Glutamatergic neuron (in vitro differentiated cells): ENCODE data around the gene RHOC. TPM values are rescaled to one million over a fixed set of nuclear protein-coding genes. Genes with fewer than 3 reads are reported as not detected.

Source experiments
- DNase-seq: peaks from one replicate; pipeline ENCODE4 v3.0.0; 2022
- H3K27ac Mint-ChIP-seq: one replicate; pipeline ENCODE4 v1.8.0; 2020; ENCODE audit warnings: mild to moderate bottlenecking, mixed read lengths, inconsistent platforms; ENCODE audit not compliant: unreplicated experiment
- H3K27me3 Mint-ChIP-seq: one replicate; pipeline ENCODE4 v1.8.0; 2020; ENCODE audit warnings: mild to moderate bottlenecking, moderate library complexity, mixed read lengths, inconsistent platforms; ENCODE audit not compliant: unreplicated experiment
- H3K36me3 Mint-ChIP-seq: one replicate; pipeline ENCODE4 v1.8.0; 2020; ENCODE audit warnings: mild to moderate bottlenecking, mixed read lengths, inconsistent platforms; ENCODE audit not compliant: unreplicated experiment
- H3K4me1 Mint-ChIP-seq: one replicate; pipeline ENCODE4 v1.8.0; 2020; ENCODE audit warnings: mild to moderate bottlenecking, low read depth, mixed read lengths, inconsistent platforms; ENCODE audit not compliant: unreplicated experiment
- H3K4me3 Mint-ChIP-seq: one replicate; pipeline ENCODE4 v1.8.0; 2020; ENCODE audit warnings: mild to moderate bottlenecking, mixed read lengths, inconsistent platforms; ENCODE audit not compliant: unreplicated experiment
- H3K9me3 Mint-ChIP-seq: one replicate; pipeline ENCODE4 v1.8.0; 2020; ENCODE audit warnings: mild to moderate bottlenecking, moderate library complexity, mixed read lengths, inconsistent platforms; ENCODE audit not compliant: unreplicated experiment
- total RNA-seq: library from RNA; stranded (reverse); fragmentation: NEBNext Ultra II Directional; extraction: Animal tissue kit (Norgen Biotek cat#: 25700); gene quantifications from one replicate; pipeline ENCODE4 v1.2.1, GENCODE V29; 2021; ENCODE audit not compliant: unreplicated experiment
- TF ChIP-seq, protein P1 (sequence below): fragments of 200-600 bp; sonication (generic); IDR thresholded peaks from one replicate; pipeline ENCODE4 v1.5.0; 2021; ENCODE audit not compliant: partially characterized antibody, unreplicated experiment

Gene RHOC
- total RNA-seq, 1 donor from 2014 or later: 130 TPM

DNA sequence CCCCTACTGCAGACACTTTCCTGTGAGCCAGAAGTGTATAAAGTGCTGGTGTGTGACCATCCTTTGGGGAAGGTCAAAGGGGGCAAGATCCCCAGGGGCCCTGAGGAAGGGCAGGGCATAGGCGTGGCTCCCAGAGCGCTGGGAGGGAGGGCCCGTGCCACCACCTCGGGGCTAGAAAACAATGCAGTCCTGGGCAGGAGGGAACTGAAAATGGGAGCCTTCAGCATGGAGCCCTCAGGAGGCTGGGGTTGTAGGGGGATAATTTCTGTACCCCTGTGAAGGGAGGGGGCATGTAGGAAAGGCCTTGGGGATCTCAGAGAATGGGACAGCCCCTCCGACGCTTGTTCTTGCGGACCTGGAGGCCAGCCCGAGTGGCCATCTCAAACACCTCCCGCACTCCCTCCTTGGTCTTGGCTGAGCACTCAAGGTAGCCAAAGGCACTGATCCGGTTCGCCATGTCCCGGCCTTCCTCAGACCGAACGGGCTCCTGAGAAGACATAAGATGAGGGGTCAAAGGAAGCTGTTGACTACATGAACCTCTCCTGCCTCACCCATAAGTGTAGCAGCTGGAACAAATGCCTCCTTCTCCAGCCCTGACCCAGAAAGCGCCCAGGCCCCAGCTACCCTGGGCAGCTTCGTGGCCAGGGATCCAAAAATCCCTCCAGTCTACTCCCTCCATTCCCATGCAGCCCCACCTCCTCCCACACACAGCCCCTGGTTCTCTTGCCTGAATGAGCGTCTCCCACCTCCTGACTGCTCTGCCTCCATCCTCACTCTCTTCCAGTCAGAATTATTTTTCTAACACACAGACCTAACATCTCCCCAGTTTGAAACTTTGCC is 5.5 kb downstream of the RHOC start:
- TF ChIP-seq, protein P1, sequence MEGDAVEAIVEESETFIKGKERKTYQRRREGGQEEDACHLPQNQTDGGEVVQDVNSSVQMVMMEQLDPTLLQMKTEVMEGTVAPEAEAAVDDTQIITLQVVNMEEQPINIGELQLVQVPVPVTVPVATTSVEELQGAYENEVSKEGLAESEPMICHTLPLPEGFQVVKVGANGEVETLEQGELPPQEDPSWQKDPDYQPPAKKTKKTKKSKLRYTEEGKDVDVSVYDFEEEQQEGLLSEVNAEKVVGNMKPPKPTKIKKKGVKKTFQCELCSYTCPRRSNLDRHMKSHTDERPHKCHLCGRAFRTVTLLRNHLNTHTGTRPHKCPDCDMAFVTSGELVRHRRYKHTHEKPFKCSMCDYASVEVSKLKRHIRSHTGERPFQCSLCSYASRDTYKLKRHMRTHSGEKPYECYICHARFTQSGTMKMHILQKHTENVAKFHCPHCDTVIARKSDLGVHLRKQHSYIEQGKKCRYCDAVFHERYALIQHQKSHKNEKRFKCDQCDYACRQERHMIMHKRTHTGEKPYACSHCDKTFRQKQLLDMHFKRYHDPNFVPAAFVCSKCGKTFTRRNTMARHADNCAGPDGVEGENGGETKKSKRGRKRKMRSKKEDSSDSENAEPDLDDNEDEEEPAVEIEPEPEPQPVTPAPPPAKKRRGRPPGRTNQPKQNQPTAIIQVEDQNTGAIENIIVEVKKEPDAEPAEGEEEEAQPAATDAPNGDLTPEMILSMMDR: no peak
- DNase-seq: peak; percentile 2
- H3K9me3 Mint-ChIP-seq: peaks cover 7% of the 10 kb centered on the region
- H3K4me3 Mint-ChIP-seq: peak overlapping the region; percentile 22
- peak overlapping the region; percentile 89 for H3K27ac Mint-ChIP-seq
- H3K4me1 Mint-ChIP-seq: peaks cover 29% of the 10 kb centered on the region
- peaks cover 10% of the 10 kb centered on the region for H3K27me3 Mint-ChIP-seq
- H3K36me3 Mint-ChIP-seq: peaks cover 7% of the 10 kb centered on the region

DNA sequence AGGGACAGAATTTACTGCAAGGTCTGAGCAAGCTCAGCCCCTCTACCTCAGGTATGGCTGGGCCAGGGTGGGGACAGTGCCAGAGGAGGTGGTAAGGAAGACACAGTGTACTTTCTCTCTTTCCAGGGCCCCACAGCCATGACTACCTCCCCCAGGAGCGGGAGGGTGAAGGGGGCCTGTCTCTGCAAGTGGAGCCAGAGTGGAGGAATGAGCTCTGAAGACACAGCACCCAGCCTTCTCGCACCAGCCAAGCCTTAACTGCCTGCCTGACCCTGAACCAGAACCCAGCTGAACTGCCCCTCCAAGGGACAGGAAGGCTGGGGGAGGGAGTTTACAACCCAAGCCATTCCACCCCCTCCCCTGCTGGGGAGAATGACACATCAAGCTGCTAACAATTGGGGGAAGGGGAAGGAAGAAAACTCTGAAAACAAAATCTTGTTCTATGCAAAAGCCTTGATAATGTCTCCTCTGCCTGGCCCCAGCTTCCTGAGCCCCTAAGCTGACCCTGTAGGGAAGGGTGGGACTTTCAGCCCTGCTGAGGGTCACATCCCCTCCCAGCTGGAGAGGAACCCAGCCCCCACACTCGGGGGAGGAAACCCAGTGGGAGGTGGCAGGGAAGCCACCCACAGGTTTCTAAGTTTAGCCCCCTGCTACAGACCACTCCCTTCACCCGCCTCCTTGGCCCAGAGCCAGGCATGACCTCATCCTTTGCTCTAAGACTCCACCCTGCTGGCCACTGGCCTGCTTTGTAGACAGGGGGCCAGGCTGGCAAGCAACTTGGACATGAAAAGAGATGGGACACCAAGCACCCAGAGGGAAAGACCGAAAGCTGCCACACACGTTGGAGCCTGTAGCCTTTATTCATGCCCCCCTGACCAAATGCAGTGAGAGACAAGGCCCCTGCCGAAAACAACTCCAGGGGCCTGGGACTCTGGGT is 6.4 kb downstream of the RHOC start:
- peak; percentile 93 for DNase-seq
- peaks cover 7% of the 10 kb centered on the region for H3K36me3 Mint-ChIP-seq
- H3K27ac Mint-ChIP-seq: peak overlapping the region; percentile 89
- peaks cover 10% of the 10 kb centered on the region for H3K27me3 Mint-ChIP-seq
- peaks cover 26% of the 10 kb centered on the region for H3K4me1 Mint-ChIP-seq
- peaks cover 3% of the 10 kb centered on the region for H3K9me3 Mint-ChIP-seq
- peak overlapping the region; percentile 71 for H3K4me3 Mint-ChIP-seq
- TF ChIP-seq, protein P1: no peak

DNA sequence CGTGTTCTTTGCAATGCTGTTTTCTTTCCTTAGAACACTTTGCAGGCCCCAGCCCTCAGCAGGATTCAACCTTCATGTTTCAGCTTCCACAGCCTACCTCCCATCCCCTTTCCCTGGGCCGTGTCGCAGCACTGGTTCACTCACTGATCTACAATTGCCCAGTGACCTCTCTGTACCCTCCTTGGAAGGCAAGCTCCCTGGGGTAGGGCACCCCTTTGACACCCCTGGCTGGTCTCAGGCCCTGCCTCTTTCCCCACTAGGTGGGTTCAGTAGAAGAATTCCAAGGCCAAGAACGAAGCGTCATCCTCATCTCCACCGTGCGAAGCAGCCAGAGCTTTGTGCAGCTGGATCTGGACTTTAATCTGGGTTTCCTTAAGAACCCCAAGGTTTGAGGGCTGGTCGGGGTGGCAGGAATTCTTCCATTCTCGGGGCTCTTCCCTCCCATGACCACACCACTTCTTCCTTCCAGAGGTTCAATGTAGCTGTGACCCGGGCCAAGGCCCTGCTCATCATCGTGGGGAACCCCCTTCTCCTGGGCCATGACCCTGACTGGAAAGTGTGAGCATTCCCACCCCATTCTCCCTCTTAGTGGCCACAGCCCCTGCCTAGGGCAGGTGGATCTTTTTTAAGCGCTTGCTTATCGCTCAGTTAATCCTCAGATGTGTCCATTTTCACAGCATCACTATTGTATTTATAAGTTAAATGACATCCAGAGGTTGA is 7.3 kb downstream of the RHOC start:
- H3K27me3 Mint-ChIP-seq: peaks cover 5% of the 10 kb centered on the region
- H3K36me3 Mint-ChIP-seq: peaks cover 7% of the 10 kb centered on the region
- peaks cover 1% of the 10 kb centered on the region for H3K9me3 Mint-ChIP-seq
- no peak overlapping the region for H3K27ac Mint-ChIP-seq
- TF ChIP-seq, protein P1: no peak
- no peak for DNase-seq
- H3K4me1 Mint-ChIP-seq: peaks cover 18% of the 10 kb centered on the region
- H3K4me3 Mint-ChIP-seq: no peak overlapping the region

DNA sequence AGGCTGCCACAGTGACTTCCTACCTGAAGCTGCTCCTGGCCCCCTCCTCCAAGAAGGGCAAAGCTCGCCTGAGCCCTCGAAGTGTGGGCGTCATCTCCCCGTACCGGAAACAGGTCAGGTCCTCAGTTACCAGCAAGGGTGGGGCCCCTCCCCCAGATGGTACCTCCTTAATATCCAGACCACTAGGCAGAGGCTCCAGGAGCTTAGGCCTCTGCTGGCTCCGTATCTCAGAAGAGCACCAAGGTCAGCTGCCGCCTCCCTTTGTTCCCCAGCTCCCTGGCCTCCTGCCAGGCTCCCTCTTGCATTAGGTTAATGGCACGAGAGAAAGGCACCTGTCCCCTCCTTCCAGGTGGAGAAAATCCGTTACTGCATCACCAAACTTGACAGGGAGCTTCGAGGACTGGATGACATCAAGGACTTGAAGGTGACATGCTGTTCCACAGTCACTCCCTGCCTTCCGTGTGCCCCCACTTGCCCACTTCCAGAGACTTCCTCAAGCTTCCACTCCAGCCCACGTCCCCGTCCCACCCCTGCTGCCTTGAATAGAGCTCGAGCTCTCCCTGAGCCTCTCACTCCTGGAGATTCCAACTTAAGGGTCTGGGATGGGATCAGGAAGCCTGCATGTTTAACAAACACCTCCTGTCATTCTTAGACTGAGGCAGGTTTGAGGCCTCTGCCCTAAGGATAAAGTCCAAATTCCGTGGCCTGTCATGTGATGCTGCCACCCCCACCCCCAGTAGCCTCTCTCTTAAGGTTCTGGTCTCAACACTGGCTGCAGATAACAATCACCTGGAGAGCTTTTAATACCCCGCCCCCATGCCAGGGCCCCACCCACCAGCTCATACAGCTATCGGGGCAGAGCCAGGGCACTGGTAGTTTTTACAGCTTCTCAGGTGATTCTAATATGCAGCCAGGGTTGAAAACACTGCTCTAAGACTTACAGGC is 8.3 kb downstream of the RHOC start:
- Mint-ChIP-seq H3K9me3 (peaks cover 1% of the 10 kb centered on the region), H3K36me3 (peaks cover 7% of the 10 kb centered on the region)

More for the DNA sequence above, 8.3 kb downstream of the RHOC start:
- Mint-ChIP-seq H3K4me1 (peaks cover 18% of the 10 kb centered on the region), H3K27me3 (peaks cover 5% of the 10 kb centered on the region), H3K4me3 (no peak overlapping the region), H3K27ac (no peak overlapping the region)
- DNase-seq: no peak
- TF ChIP-seq, protein P1: no peak
